Measurements from ENCODE around the gene ERC2.

ERC2 gene

DNA sequence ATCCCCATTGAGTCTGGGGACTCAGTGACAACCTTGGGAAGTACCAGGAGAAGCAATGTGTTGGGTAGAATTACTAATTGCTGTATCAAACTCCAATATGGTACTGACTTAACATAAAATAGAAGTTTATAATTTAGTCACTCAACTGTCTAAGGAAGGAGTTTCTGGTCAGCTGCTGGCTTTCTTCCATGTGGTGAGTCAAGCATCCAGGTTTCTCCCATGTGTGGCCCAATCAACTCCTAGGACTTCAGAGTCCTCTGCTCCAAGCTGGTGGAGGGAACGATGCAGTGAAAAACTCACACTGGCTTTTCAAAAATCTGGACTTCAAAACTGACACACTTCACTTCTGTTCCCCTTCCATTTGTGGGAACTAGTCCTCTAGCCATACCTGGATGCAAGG lies 1006.4 kb downstream of the ERC2 start:
- no peak overlapping the region for H3K4me3 ChIP-seq (ENCODE audit: low read depth, low read length)
- DNase-seq (ENCODE audit: low read depth): no peak
- TF ChIP-seq CTCF (IDR thresholded peaks at IDR 0.05; ENCODE audit: low read depth, low read length) (no peak), POLR2A (IDR thresholded peaks at IDR 0.05; ENCODE audit: extremely low read depth, insufficient read length) (no peak), MYC (IDR thresholded peaks at IDR 0.05; ENCODE audit: low read depth, low read length) (no peak)
- TF ChIP-seq, protein P1, sequence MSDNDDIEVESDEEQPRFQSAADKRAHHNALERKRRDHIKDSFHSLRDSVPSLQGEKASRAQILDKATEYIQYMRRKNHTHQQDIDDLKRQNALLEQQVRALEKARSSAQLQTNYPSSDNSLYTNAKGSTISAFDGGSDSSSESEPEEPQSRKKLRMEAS (IDR thresholded peaks at IDR 0.05; ENCODE audit: low read depth, low read length): no peak

DNA sequence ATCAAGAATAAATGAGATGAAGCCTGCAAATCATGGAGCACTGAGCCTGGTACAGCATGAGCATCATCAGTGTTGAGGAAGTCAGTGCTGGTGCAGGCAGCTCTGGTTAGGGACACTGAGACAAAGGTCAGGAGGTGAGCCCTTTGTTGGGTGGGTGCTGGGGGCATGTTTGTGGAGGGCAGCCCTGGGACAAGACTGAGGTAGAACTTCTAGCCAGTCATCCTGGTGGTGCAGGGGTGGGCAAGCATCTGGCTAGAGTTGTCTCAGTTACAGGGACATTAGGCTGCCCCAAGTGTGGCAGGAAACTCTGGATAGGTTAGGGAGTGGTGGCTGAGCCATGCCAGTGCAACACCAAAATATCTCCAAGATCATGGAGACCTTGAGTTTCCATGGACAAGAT lies 1008.4 kb downstream of the ERC2 start:
- no peak for DNase-seq (ENCODE audit: low read depth)
- TF ChIP-seq POLR2A (IDR thresholded peaks at IDR 0.05; ENCODE audit: extremely low read depth, insufficient read length) (no peak), MYC (IDR thresholded peaks at IDR 0.05; ENCODE audit: low read depth, low read length) (no peak), CTCF (IDR thresholded peaks at IDR 0.05; ENCODE audit: low read depth, low read length) (no peak)
- TF ChIP-seq, protein P1 (IDR thresholded peaks at IDR 0.05; ENCODE audit: low read depth, low read length): no peak
- H3K4me3 ChIP-seq (ENCODE audit: low read depth, low read length): no peak overlapping the region

Data from NB4 (cell line).